HL-60/S4 treated with retinoic acid at 250 ng/mL for 4 days and 3 days (cell line): ENCODE measurements around the gene PDE9A.

Source experiments
- in situ Hi-C: fragments of 300-500 bp; cut with MboI; formaldehyde crosslinking; loops from 2 replicates; pipeline ENCODE4 v1.7.0; 2022; ENCODE audit warnings: low sequenced_read_pairs

Gene PDE9A

DNA sequence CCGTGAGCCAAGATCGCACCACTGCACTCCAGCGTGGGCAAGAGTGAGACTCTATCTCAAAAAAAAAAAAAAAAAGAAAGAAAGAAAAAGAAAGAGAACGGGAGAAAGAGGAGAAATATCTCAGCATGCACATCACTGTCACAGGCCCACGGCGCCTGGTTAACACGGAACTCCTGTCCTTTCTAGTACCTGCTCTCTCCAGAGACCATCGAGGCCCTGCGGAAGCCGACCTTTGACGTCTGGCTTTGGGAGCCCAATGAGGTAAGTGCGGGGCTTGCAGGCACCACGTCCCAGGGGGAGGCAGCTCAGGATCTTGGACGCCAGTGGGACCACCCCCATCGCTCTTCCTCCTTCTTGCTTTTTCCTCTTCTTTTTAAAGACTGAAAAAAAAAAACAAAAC, 100.4 kb downstream of the PDE9A start:
- in situ Hi-C loops = no loop called here

DNA sequence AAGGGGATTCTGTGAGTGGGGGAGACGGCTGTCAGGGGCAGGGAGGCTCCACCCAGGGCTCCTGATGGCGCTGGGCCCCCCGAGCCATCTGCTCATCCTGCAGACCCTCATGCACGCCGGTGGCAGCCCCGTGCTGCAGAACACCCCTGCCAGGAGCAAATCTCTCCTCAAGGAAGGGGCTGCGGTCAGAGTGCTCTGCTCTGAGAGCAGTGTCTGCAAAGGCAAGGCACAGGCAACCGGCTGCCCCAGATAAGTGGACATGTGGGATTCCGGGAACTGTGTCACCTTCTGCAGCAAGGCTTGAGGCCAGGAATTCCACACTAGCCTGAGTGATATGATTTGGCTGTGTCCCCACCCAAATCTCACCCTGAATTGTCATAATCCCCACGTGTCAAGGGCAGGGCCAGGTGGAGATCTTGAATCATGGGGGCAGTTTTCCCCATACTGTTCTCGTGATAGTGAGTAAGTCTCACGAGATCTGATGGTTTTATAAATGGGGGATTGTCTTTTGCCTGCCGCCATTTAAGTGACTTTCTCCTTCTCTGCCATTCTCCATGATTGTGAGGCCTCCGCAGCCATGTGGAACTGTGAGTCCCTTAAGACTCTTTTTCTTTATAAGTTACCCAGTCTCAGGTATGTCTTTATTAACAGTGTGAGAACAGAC, 101.0 kb downstream of the PDE9A start:
- in situ Hi-C loops = no loop called here

DNA sequence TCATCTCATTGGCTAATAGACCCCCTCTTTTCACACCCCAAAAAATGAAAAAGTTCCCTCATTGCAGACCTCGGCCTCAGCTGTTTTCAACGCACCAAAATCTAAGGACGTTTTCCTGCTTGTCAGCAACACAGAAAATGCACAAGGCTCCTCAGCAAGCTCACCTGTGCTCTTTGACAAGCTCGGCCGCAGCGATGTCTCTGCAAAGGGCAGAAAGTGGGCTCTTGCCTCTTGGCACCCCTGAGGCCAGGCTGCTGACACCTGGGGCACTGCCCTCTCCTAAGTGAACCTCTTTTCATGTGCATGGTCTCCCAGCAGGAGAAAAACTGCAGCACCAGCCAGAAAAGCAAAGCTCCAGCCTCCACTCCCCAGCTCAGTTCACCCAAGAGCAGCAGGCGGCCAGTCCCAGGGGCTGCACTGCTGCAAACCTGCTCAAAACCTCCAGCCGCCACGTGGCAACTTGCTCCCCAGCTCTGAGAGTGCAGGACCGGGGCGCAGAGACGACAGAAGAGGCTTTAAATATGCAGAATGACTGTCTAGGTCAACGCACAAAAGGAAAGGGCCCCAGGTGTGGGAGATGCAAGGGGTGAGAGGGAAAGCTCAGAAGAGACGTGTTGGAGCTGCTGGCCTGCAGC, 101.7 kb downstream of the PDE9A start:
- in situ Hi-C loops = no loop called here

DNA sequence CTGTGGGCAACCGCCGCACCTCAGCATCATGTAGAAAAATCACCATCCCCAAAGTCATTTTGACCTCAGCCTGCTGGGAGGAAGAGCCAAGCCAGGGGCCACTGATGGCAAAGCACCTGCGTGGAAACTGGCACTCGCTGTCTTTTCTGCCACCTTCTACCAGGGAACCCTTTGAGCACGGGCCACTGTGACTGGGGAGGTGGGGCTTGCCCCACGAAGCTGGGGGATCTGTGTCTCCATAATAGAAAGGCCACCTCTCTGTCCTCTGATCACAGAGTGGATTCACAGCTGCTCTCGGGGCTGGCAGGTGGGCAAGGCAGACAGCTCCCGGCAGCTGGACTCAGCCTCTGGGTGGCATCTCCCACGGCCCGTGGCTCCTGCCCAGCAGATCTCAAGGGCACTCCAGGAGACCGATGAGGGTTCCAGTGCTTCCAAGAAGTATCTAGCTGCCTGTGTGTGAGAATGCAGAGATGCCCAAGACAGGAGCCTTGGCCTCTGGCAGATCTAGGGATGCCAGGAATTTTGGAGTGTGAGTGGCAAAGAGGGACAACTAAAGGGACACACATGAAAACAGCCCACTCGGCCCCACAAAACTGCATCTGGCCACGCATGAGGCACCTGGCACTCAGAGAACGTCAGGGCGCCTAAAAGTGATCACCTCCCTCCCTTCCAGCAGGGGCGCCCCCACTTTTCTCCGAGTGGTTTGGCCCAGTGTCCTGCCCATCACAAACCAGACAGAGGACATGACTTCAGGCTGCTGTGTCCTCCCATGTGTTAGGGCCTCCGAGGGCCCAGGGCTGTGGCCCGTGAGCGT, 102.6 kb downstream of the PDE9A start:
- in situ Hi-C loops = no loop called here

DNA sequence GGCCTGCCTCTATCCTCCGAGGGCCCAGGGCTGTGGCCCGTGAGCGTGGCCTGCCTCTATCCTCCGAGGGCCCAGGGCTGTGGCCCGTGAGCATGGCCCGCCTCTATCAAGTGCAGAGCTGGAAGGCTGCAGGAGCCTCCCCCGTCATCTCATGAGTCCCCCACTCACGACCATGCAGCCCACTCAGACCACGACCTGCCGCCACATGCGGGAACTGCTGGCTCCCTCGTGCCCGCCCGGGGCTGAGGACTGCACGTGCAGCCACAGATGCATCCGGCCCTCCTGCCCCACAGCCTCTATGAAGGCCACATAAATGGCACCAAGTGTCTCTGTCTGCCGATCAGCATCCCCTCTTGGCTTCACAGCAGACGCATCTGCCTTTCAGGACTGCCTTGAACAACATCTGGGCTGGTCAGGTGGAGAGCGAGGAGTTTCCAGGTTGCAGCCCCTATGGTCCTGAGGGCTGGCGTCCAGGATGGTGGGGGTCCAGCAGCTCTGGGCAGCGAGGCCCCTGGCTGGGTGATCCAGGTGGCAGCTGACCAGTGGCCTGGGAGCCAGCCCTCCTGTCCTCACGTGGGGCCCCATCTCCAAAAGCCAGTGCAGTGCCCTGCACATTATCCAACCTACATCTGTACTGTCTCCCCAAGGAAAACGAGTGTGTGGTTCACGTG, 103.3 kb downstream of the PDE9A start:
- in situ Hi-C loops = no loop called here

DNA sequence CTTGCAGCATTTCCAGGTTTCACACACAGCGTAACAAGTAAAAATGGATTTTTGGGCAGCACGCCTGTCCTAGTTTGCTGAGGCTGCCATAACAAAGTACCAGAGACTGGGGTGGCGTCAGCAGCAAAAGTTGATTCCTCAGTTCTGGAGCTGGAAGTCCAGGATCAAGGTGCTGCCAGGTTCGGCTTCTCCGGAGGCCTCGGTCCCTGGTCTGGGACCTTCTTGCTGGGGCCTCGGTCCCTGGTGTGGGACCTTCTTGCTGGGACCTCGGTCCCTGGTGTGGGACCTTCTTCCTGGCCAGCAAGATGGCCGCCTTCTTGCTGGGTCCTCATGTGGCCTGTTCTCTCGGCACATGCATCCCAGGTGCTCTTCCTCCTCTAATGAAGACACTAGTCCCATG, 104.0 kb downstream of the PDE9A start:
- in situ Hi-C loops = no loop called here

DNA sequence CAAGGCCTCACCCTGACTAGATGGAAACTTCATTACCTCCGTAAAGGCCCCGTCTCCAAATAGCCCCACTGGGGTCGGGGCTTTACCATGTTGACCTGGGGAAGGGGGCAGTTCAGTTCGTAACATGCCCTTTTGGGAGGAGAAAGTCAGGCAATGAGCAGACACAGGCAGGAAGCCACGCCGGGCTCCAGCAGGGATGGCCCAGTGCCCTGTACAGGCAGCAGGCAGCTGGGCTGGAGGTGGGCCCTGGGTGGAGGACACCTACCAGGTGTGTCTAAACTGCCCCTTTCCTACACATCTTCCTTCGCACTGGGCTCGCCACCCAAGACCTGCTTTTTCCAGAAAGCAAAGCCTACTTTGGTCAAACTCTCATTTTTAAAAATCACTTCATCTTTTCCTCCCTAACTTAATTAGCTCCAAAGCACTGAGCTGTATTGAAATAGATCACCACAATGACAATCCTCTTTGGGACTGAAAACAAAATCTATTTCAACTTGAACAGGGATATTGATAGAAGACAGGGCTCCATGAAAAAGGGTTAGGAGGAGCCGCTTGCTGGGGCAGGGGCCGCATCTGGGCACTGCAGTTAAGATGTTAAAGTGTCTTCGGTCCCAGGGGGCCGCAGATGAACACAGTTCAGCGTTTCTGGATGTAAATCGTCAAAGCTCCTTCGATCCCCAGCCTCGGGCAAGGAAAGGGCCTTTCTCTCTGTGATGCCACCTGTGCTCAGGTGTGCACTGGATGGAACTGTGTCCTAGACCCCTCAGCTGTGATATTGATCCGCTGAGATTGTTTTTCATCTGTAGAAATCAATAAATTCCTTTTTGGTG, 104.6 kb downstream of the PDE9A start:
- in situ Hi-C loops = no loop called here

DNA sequence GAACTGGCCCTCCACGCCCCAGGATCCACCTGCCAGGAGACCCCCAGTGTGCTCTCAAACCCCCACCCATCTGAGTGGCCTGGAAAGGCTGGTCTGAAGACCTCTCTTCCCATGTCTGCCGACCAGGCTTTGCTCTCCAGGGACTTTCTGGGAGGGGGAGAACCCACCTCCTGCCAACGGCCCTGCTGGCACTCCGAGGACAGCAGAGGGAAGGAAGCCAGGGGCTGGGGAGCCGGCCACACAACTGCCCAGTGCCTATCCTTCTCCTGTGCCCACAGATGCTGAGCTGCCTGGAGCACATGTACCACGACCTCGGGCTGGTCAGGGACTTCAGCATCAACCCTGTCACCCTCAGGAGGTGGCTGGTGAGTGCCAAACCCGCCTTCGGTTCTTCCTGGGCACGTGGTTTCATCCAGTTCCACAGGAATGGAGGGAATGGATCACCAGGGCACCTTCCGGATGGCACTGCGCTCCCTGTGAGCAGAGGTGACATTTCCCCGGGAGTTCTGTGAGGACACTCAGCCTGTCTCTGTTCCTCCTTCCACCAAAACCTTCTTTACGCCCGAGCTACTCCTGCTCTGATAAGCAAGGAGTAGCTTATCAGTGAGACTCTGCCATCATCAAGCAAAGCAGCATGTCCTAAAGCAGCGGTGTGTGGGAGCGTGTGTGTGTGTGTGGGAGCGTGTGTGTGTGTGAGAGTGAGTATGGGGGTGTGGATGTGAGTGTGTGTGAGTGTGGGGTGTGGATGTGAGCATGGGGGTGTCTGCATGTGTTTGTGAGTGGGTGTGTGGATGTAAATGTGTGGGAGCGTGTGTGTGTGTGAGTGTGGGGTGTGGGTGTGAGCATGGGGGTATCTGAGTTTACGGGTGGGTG, 105.5 kb downstream of the PDE9A start:
- in situ Hi-C loops = no loop called here

DNA sequence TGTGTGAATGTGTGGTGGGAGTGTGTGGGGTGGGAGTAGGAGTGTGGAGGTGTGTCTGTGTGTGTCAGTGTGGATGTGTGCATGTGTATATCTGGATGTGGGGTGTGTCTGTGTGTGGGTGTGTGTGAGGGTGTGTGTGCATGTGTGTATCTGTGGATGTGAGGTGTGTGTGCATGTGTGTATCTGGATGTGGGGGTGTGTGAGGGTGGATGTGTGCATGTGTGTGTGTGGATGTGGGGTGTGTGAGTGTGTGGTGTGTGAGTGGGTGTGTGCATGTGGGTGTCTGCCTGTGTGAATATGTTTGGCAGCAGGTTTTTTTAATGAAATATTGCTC, 106.1 kb downstream of the PDE9A start:
- in situ Hi-C loops = no loop called here

DNA sequence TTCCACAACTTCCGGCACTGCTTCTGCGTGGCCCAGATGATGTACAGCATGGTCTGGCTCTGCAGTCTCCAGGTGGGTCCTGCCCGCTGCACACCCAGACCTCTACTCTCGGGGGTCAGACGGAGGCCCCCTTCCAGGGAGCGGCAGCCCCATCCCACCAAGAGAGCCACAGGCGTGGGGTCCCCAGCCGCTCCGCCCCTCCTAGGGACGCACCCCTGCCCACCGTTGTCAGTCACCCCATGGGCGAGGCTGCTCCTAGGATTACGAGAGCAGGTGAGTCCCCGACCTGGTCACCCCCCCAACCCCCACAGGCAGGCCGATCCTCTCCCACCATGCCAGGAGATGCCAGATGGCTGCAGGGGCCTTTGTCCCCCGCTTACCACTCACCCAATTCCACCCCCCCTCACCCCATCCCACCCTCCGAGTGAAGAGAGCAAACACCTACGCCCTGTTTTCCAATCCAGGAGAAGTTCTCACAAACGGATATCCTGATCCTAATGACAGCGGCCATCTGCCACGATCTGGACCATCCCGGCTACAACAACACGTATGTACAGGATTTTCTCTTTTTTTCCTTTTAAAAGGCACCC, 107.0 kb downstream of the PDE9A start:
- in situ Hi-C loops = no loop called here

DNA sequence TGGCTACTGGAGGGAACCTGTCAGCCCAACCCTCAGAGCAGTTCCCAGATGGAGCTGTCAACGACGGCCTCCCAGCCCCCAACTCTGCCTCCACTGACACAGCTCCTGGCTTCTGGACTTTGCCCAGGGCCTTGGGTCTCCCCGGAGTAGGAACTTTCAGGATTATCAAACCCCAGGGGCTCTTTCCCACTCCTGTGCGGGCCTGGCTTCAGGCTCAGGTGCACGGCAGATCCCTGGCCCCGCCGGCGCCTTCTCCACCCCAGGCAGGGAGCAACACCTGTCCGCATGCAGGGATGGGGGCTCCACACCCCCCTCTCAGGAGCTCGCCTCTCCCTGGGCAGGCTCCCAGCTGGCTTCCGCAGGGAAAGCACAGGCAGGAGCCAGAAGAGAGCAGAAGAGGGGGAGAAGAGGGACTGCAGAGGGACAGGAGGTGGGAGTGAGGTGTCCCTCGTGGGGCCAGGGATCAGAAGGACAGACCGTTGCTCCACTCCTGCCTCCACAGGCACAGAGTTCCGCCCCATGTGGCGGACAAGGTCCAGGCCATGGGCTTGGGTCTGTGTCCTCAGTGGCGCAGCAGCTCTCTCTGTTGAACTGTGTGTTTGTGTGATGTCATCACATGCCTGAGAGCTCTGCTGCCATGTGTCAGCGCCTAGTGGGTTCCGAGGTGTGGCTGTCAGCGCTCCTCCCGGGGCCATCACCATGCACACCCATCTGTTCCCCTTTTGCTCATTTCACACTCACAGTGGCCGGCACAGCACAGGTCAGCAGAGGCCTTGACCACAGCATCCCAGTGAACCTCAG, 107.7 kb downstream of the PDE9A start:
- in situ Hi-C loops = no loop called here

DNA sequence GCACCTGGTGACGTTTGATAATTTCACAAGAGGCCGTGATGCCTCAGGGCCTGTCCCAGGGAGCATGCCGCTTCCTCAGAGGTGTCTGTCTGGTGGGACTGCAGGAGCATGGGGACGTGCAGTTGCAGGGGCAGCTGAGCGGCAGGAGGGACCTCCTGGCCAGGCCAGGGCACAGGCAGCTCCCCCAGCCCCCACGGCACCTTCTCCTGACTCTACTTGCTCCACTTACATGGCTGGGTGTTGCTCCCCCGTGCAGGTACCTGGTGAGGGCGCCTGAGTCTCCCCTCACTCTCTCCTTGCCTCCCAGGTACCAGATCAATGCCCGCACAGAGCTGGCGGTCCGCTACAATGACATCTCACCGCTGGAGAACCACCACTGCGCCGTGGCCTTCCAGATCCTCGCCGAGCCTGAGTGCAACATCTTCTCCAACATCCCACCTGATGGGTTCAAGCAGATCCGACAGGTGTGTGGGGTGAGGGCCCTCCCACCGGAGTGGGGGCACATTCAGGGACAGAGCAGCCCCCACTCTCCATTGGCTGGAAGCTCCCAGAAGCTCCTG, 108.4 kb downstream of the PDE9A start:
- in situ Hi-C loops = no loop called here

DNA sequence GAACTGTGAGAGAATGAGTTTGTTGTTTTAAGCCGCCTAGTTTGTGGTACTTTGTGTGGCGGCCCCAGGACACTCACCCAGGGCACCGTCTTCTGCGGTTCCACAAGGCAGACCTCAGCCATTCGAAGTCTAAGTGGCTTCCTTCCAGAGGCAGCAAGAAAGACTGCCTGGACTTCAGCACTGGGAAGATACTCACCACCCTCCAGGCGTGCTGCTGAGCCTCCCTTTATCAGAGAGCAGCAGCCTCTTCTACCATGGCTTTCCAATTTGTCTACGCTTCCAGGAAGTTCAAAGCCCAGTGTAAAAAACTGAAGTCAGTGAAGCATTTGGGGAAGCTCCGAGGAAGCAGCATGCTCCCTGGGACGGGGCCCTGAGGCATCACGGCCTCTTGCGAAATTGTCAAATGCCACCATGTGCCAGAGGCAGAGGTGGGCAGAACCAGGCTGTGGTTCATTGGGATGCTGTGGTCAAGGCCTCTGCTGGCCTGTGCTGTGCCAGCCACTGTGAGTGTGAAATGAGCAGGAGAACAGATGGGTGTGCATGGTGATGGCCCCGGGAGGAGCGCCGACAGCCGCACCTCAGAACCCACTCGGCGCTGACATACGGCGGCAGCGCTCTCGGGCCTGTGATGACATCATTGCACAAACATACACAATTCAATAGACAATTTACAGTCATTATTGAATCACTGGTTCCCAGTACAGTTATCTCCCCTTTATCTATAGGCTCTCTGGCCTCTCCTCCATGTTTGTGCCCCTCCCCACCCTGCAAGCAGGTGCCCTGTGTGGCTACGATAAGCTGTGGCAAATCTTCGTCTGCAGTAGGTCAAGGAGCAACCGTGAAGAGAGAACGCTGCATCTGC, 110.4 kb downstream of the PDE9A start:
- in situ Hi-C loops = no loop called here

DNA sequence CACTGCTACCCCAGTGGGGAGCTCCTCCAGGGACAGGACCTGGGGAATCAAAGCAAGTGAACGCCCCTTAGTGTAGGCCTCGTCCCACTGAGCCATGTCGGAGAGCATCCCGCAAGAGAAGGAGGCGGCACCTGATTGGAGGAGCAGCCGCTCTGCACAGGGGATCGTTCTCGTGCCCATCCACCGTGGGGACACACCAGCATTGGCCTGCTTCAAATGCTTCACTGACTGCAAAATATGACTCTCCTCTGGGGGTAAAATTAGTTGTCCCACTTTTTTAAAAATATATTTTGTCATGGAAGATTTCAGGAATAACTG, 111.0 kb downstream of the PDE9A start:
- in situ Hi-C loops = no loop called here

DNA sequence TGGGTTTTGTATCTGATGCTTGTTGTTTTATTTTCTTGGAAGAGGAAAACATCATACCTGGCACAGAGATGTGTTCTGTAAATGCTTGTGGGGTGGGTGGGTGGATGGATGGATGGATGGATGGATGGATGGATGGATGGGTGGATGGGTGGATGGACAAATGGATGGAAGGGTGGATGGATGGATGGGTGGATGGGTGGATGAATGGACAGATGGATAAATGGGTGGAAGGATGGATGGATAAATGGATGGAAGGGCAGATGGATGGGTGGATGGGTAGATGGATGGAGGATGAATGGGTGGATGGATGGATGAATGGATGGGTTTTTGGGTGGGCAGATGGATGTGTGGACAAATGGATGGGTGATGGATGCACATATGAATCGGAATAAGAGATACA, 111.5 kb downstream of the PDE9A start:
- in situ Hi-C loops = no loop called here

DNA sequence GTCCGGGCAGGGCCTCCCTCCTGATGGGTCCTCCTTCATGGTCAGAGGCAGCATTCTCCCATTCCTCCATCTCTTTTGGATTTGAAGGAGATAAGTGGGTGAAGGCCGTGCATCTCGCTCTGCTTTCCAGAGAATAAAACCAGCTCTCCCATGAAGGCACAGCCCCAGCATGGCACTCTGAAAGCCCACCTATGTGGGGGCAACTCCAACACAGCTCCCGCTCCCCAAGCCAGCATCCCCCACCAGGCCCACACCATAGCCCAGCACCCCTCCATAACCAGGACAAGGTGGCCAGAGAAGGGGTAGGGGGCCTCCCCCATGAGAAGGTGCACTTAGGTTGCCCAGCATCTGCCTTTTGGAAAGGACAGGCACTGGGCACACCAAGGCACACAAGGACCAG, 112.2 kb downstream of the PDE9A start:
- in situ Hi-C loops = no loop called here

DNA sequence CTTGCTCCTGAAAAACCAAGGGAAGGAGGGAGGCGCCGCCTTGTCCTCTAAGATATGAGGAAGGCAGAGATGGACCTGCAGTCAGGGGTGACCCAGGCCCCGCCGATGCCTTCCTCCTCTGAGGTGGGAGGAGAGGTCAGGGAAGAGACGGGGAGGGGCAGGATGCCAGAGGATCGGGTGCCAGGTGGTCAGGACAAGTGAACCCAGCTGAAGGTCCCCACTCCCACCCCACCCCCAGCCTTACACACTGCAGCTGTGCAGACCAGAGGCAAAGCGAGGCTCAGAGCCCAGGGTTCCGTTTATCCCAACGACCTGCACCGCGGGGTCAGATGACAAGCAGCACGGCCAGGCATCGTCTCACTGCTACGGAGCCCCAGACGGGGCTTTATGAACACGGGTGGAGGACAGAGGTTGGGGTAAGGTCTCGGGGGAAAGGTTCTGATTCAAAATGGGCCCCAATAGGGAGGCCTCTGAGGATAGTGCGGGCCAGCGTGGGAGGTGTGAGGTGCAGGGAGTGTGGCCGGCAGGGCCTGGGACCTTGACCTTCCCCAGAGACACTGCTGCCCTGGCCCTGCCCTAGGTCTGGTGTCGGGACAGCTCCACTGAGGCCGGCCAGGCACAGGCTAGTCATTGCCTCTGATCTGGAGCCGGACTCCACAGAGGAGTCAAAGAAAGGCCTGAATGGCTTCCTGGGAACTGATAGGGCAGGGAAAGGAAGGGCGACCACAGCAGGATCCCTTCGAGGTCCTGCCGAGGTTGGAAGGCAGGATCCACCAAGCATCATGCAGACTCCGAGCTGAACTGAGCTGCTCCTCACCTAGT, 113.5 kb downstream of the PDE9A start:
- in situ Hi-C loops = no loop called here
